ENCODE measurements around the gene RAB3GAP2.
"Not testable (repeated sequence)": the region's sequence is repeated elsewhere in the genome, so short reads cannot be mapped to it uniquely, and the experiment has no call there.

RAB3GAP2 gene

DNA sequence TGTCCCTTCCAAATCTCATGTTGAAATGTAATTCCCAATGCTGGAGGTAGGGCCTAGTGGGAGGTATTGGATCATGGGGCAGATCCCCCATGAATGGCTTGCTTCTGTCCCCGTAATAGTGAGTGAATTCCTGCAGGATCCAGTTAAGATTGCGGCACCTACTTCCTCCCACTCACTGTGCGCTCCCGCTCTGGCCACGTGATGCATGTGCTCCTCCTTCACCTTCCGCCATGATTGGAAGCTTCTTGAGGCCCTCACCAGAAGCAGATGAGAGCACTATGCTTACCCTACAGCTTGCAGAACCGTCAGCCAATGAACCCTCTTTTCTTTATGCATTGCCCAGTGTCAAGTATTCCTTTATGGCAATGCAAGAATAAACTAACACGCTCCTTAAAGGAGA lies 14.9 kb upstream of the RAB3GAP2 start:
- DNase-seq, result no peak

DNA sequence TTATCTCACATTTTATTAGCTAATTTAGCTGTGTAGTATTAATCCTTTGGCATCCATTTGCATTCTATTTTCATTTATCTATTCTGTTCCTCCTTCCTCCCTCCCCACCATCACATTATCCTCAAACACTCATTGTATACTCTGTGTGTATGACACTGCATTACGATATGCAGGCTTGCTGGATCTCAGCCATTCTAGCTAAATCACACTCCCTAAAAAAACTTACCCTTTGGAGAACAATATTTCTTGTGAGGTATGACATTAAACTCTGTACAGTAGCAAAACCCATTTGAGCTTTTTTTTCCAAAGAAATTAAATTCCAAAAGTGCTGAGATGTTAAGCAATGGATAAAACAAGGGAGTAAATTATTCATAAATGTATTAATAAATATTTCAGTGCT lies 11.4 kb upstream of the RAB3GAP2 start:
- no peak for DNase-seq

DNA sequence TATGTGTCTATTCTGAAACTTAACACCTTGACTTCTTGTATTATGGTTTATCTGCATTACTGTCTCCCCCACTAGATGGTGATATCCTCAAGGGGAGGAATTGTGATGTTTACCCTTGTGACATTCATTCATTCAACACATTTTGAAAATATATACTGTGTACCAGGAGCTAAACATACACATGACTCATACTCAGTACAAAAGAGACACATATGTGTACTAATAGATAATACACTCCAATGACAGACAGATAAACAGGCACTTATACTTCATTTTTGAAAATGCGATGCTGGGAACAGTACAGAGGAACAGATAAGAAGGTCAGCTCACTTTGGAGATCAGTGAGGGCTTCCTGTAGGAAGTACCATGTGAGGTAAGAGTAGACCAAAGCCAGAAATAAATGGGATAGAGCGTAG lies 8.9 kb upstream of the RAB3GAP2 start:
- DNase-seq, result peak; percentile 13

DNA sequence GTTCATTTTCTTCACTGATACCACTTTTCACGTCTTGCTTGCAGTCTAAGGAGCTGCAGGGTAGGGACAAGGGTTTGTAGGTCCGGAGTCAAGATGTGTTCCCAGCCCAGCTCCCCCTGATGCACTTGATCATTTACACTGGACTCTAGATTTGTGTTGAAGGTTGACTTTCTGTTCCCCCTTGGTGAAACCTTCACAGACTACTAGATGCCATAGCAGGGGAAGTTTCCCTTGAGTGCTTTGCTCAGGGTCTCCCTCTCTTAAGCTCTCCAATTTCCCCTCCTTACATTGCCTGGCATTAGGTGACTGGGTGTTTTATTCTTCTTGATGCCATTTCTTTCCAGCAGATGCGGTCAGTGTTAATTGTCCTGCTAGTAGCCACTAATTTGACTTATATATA lies 8.0 kb upstream of the RAB3GAP2 start:
- no peak for DNase-seq

DNA sequence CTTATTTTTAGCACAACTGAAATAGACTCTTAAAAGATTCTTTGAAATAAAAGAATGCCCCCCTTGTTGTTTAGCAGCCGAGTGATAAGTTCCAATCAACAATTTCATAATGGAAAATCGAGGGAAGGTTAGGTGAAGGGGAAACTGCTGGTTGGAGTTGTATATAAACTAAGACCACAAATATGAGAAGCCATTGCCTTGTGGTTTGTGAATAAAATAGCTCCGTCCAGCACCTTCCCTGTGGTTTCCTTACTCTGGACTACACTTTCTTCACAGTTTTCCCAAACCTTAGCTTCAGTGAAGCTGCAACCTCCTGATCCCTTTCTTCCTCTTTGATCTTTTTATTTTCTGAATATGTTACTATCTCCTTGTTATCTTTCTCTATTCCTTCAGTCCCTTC lies 6.7 kb upstream of the RAB3GAP2 start:
- DNase-seq, result no peak

DNA sequence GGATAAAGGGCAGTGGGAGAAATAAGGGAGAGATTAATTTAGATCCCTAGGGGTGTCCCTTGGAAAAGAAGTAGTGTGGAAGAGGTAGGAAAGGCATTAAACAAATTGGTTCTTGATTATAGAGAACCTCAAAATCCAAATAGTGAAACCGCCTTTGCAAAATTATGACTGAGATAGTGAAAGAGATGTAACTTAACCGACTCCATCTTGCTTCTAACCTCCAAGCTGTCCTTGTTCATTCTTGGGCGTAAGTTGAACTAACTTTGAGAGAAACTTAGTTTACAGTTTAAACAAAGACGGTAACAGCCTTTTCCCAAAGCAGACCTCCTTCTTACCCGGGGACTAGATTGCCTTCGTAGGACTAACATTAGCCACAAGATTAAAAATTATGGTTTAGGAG lies 3.2 kb upstream of the RAB3GAP2 start:
- DNase-seq, result no peak

DNA sequence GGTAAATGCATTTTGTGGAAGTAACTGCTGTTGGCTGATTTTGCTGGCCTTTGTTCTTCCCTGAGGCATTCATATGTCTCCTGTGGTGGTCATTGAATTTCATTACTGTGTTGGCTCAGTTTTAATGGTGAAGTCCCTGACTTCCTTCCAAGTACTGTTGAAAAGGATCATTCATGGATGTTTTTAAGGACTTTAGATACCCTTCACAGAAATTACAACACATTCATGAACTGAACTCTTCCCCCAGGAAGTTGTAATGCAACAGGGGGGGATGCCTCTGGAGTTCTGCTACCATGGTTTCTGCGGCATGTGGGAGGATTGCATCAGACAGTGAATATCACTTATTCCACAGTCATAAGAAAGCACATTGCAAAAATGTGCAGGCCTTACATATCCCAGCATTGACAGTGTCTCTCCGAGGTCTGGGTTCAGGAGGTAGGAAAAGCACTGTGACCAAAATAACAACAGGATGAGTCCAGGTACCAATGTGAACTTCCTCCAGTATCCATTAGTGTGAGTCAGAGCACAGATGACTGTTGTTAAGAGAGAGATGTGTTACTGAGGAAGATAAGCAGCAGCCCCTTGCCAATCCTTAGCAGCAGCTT lies 2.1 kb upstream of the RAB3GAP2 start:
- DNase-seq, result no peak

DNA sequence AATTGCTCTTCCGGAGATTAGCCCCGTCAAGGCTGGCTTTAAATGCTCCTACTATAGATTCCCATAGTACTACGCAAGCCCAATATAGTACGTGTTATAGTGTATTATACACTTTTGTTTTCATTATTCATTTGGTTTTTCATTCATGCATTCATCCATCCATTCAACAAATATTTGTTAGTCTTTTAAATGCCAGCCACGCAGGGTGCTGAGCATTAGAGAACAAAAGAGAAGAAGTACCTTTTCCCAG lies 513 bp upstream of the RAB3GAP2 start:
- peak; percentile 64 for DNase-seq

DNA sequence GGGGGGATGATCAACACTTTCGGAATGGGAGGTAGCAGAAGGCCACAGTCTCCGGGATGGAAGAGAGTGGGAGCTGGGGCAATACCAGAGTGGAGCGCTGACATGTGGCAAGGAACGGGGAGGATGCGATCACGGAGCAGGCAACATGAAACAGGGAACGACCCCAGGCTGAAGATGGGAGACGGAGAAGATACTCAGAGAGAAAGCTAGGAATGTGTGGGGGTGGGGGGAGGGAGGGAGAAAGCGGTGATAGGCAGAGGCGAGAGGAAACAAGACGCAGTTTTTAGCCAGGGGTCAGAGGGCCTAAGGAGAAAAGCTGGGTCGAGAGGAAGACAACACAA lies 577 bp downstream of the RAB3GAP2 start:
- no peak for DNase-seq

DNA sequence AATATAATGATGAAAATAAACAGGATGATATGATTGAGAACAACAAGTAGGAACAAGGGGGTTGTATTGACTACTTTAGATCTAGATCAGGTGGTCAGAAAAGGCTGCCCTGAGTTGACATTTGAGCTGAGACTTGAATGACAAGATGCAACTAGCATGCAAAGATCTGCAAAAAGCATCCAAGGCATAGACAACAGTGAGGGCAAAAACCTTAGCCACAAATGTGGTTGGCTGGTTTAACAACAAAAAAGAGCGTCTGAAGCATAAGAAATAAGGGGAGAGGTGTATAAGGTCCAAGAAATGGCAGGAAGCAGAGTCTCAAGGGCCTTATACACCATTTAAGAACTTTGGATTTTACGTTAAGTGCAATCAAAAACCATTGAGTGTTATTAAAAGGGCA lies 3.2 kb downstream of the RAB3GAP2 start:
- no peak for DNase-seq

DNA sequence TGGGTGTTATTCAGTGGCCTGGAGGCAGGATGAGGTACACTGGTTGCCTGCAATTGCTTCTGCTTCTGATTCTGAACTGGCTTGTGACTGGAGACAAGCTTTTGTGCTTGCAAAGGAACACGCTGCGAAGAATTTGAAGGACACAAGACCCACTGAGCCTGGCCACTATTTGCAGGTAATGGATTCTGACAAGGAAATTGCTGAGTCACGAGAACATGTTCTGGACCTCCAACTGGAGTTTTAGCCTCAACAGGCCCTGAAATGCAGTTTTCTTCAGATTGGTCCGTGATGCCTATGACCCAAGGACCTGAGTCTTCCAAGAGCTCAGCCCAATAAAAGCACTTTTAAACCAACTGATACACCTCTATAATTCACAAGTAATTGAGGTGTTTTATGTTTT lies 4.6 kb downstream of the RAB3GAP2 start:
- DNase-seq, result no peak

DNA sequence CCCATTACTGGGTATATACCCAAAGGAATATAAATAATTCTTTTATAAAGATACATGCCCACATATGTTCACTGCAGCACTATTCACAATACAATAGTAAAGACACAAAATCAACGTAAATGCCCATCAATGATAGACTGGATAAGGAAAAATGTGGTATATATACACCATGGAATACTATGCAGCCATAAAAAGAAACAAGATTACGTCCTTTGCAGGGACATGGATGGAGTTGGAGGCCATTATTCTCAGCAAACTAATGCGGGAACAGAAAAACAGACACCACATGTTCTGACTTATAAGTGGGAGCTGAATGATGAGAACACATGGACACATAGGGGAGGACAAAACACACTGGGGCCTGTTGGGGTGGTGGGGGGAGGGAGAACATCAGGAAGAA lies 12.0 kb downstream of the RAB3GAP2 start:
- not testable (repeated sequence) for DNase-seq

DNA sequence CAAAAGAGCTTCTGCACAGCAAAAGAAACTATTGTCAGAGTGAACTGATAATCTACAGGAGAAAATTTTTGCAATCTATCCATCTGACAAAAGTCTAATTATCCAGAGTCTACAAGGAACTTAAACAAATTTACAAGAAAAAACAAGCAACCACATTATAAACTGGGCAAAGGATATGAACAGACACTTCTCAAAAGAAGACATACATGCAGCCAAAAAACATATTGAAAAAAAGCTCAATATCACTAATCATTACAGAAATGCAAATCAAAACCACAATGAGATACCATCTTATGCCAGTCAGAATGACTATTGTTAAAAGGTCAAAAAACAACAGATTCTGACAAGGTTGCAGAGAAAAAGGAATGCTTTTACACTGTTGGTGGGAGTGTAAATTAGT lies 12.5 kb downstream of the RAB3GAP2 start:
- DNase-seq, result not testable (repeated sequence)

DNA sequence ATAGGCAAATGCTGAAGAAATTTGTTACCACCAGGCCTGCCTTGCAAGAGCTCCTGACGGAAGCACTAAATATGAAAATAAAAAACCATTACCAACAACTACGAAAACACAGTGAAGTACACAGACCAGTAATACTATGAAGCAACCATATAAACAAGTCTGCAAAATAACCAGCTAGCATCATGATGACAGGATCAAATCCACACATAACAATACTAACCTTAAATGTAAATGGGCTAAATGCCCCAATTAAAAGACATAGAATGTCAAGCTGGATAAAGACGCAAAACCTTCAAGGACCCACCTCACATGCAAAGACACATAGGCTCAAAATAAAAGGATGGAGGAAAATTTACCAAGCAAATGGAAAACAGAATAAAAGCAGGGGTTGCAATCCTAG lies 16.1 kb downstream of the RAB3GAP2 start:
- DNase-seq, result not testable (repeated sequence)

DNA sequence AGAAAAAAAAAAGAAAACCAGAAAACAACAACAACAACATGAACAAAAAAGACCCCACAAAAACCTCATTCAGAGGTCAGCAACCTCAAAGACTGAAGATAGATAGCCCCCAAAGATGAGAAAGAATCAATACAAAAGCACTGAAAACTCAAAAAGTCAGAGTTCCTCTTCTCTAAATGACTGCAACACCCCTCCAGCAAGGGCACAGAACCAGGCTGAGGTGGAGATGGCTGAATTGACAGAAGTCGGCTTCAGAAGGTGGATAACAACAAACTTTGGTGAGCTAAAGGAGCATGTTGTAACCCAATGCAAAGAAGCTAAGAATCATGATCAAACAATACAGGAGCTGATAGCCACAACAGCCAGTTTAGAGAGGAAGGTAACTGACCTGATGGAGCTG lies 17.0 kb downstream of the RAB3GAP2 start:
- DNase-seq, result no peak

DNA sequence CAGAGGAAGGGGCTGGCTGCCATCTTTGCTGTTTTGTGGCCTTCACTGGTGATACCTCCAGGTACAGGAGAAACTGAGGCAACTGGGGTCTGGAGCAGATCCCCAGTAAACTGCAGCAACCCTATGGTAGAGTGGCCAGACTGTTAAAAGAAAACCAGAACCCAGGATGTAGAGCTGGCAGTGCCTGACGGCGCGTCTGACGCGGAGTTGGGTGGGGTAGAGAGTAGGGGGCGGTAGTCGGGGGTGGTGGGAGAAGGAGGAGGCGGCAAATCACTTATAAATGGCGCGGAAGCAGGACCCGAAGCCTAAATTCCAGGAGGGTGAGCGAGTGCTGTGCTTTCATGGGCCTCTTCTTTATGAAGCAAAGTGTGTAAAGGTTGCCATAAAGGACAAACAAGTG lies 19.0 kb downstream of the RAB3GAP2 start:
- DNase-seq, result not testable (repeated sequence)

DNA sequence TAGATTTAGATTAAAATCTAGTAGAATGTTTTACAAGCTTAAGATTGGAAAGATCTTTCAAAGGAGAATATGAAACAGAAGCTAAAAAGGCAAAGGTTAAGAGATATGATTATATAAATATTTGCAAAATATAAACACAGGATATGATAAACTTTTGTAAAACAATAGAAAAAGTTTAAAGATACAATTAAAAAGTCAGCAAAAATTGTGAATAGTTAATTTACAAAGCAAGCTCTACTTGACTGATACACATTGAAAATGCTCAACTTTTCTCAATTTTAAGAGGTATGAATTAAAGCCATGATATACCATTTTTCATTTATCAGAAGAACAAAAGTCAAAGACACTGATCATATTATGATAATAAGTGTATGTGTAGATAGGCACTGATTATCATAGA lies 21.0 kb downstream of the RAB3GAP2 start:
- no peak for DNase-seq

DNA sequence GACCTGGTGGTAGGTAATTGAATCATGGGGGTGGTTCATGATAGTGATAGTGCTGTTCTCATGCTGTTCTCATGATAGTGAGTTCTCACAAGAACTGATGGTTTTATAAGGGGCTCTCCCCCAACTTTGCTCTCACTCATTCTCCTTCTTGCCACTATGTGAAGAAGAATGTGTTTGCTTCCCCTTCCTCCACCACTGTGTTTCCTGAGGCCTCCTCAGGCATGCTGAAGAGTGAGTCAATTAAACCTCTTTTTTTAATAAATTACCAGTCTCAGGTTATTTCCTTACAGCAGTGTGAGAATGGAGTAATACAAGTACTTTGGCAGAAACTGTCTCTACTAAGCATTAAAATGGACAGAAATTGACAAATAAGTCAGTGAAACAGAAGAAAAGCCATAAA lies 21.6 kb downstream of the RAB3GAP2 start:
- no peak for DNase-seq

DNA sequence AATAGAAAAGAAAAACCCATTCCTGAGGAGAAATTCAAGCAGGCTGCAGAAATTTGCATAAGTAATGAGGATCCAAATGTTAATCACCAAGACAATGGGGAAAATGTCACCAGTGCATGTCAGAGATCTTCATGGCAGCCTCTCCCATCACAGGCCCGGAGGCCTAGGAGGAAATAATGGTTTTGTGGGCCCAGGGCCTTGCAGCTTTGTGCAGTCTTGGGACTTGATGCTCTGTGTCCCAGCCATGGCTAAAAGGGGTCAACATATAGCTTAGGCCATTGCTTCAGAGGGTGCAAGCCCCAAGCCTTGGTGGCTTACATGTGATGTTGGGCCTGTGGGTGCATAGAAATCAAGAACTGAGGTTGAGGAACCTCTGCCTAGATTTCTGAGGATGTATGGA lies 22.7 kb downstream of the RAB3GAP2 start:
- DNase-seq, result no peak

DNA sequence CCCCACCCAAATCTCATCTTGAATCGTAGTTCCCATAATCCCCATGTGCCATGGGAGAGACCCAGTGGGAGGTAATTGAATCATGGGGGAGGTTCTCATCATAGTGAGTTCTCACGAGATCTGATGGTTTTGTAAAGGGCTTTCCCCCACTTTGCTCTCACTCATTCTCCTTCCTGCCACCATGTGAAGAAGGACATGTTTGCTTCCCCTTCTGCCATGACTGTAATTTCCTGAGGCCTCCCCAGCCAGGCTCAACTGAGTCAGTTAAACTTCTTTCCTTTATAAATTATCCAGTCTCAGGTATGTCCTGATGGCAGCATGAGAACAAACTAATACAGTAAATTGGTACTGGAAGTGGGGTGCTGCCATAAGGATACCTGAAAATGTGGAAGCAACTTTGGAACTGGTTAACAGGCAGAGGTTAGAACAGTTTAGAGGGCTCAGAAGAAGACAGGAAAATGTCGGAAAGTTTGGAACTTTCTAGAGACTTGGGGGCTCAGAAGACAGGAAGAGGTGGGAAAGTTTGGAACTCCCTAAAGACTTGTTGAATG lies 23.5 kb downstream of the RAB3GAP2 start:
- not testable (repeated sequence) for DNase-seq

DNA sequence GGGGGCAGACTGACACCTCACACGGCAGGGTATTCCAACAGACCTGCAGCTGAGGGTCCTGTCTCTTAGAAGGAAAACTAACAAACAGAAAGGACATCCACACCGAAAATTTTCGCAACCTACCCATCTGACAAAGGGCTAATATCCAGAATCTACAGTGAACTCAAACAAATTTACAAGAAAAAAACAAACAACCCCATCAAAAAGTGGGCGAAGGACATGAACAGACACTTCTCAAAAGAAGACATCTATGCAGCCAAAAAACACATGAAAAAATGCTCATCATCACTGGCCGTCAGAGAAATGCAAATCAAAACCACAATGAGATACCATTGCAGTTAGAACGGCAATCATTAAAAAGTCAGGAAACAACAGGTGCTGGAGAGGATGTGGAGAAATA lies 26.4 kb downstream of the RAB3GAP2 start:
- not testable (repeated sequence) for DNase-seq

DNA sequence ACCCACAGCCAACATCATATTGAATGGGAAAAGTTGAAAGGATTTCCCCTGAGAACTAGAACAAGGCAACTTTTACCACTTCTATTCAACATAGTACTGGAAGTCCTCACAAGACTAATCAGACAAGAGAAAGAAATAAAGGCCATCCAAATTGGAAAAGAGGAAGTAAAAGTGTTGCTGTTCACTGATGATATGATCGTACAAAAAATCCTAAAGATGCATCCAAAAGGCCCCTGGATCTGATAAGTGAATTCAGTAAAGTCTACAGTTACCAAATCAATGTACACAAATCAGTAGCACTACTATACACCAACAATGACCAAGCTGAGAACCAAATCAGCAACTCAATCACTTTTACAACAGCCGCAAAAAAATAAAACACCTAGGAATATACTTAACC lies 28.3 kb downstream of the RAB3GAP2 start:
- no peak for DNase-seq

DNA sequence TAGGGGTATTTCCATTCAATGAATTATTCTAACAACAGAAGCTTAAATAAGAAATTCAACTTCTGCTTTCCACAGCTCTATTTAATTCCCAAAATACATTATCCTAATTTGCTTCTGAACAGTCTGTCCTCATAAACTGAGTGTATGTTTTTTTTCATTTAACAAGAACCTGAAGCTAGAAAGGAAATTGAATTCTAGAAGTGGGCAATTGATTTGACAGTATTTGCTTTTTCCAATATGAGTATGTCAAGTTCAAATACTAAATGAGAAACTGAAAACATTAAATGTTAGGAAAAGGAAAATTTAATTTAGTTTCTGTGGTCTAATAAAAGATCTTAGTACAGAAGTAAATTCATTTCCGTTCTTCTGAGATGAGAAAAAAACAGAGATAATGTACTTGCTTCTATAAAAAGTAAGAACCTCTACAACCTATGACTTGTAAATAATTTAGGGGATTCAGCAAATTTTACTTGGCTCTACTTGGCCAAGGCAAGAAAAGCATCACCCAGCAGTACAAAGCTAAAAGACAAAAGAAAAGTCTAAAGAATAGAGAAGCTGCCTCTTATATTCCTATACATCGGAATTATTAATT lies 31.1 kb downstream of the RAB3GAP2 start:
- no peak for DNase-seq

DNA sequence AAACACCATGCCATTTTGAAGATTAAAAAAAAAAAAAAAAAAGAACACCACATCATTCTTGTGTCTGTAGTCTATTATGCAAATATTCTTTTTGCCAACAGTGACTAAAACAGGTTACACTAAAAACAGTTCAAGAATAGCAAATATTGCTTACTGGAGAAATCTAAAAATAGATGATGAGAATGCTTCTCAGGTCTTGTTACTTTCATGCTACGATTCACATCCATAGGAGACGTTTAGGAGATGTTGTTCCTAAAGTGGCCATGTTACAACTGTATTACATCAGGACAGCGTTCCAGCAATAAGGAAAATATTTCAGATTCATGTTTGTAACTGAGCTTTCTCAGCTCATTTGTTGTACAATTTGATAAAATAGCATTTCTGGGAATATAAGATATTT lies 32.3 kb downstream of the RAB3GAP2 start:
- no peak for DNase-seq

DNA sequence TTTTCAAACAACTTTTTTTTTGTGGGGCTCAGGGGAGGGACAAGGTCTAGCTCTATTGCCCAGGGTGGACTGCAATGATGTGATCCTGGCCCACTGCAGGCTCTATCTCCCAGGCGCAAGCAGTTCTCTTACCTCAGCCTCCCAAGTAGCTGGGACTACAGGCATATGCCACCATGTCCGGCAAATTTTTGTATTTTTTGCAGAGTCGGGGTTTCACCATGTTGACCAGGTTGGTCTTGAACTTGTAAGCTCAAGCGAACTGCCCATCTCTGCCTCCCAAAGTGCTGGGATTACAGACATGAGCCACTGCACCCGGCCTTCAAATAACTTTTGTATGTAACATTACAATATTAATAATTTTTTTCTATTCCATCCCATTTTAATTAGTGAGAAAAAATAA lies 33.0 kb downstream of the RAB3GAP2 start:
- DNase-seq, result no peak

DNA sequence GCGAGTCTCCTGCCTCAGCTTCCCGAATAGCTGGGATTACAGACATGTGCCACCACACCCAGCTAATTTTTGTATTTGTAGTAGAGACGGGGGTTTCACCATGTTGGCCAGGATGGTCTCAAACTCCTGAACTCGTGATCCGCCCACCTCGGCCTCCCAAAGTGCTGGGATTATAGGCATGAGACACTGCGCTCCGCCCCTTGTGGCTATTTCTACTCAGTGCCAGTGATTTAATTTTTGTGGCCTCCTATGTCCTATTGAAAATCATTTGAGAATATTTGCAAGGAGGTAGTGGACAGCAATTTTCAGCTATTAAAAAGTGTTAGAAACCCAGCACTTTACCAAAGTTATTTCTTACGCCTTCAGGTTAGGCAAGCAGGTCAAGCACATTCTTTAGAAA lies 36.0 kb downstream of the RAB3GAP2 start:
- not testable (repeated sequence) for DNase-seq
